H1 (cell line): ENCODE measurements around the gene HERC4. TPM values are rescaled to one million over a fixed set of nuclear protein-coding genes. Genes with fewer than 3 reads are reported as not detected.

Experiments
- CTCF ChIA-PET: fragments of 300-600 bp; sonication (Branson Sonifier 250); formaldehyde crosslinking; loops from one replicate; lab custom pipeline; 2021; ENCODE audit not compliant: partially characterized antibody; lab: Charles Lee
- POLR2A ChIA-PET: fragments of 300-600 bp; sonication (Branson Sonifier 250); formaldehyde crosslinking; loops from one replicate; lab custom pipeline; 2021; ENCODE audit warnings: inconsistent platforms; ENCODE audit not compliant: partially characterized antibody; lab: Charles Lee
- DNase-seq, 2 experiments: peaks; one replicate each; pipeline versions ENCODE4 v3.0.0 to v3.0.0-alpha.2; 2010 to 2022; ENCODE audit warnings: low spot score in 2 of 2, low read depth in 1 of 2, mixed read lengths in 1 of 2
- FAIRE-seq: peaks from 2 replicates; lab custom pipeline; 2011; peaks lifted over from hg19 to GRCh38; lab: Jason Lieb, UNC
- H2AFZ ChIP-seq: 2 replicates; pipeline ENCODE4 v1.8.1; 2012; ENCODE audit warnings: low read length, inconsistent platforms
- H2AK5ac ChIP-seq: 2 replicates; pipeline ENCODE4 v1.6.1; 2013; ENCODE audit warnings: low read depth, low read length
- H2BK120ac ChIP-seq: replicated peaks from 2 replicates; pipeline ENCODE3; 2013; ENCODE audit warnings: low read depth, low read length, inconsistent platforms
- H2BK12ac ChIP-seq: 2 replicates; pipeline ENCODE4 v1.6.1; 2013; ENCODE audit warnings: low read depth, low read length
- H2BK15ac ChIP-seq: 2 replicates; pipeline ENCODE4 v1.6.1; 2013; ENCODE audit warnings: low read length
- H2BK20ac ChIP-seq: 2 replicates; pipeline ENCODE4 v1.6.1; 2013; ENCODE audit warnings: low read length
- H2BK5ac ChIP-seq: 2 replicates; pipeline ENCODE4 v1.6.1; 2013; ENCODE audit warnings: low read depth, low read length
- H3K14ac ChIP-seq: 2 replicates; pipeline ENCODE4 v1.6.1; 2013; ENCODE audit warnings: inconsistent platforms; ENCODE audit not compliant: insufficient read length
- H3K18ac ChIP-seq: 2 replicates; pipeline ENCODE4 v1.6.1; 2013; ENCODE audit warnings: low read length; ENCODE audit errors: extremely low read depth
- H3K23ac ChIP-seq: 2 replicates; pipeline ENCODE4 v1.6.1; 2013; ENCODE audit warnings: inconsistent platforms; ENCODE audit not compliant: insufficient read length
- H3K23me2 ChIP-seq: 2 replicates; pipeline ENCODE4 v1.6.1; 2013; ENCODE audit warnings: low read depth, low read length
- H3K27ac ChIP-seq: 2 replicates; pipeline ENCODE4 v1.6.1; 2011; ENCODE audit warnings: low read depth, low read length, inconsistent platforms
- H3K27me3 ChIP-seq, 4 experiments: replicated peaks in 1 of 4; 1 replicate in 1 of 4; 2 replicates in 3 of 4; pipeline versions ENCODE4 v1.6.1 to v1.8.1; 2011 to 2013; ENCODE audit warnings: low read length in 3 of 4, mild to moderate bottlenecking in 3 of 4, inconsistent platforms in 2 of 4, mixed read lengths in 2 of 4, moderate library complexity in 1 of 4; ENCODE audit not compliant: control insufficient read depth in 3 of 4, insufficient read depth in 3 of 4; ENCODE audit errors: extremely low read depth in 1 of 4
- H3K36me3 ChIP-seq, 4 experiments: 2 replicates each; pipeline versions ENCODE4 v1.6.1 to v1.8.1; 2011 to 2013; ENCODE audit warnings: mild to moderate bottlenecking in 4 of 4, low read length in 3 of 4, moderate library complexity in 2 of 4, control low read depth in 1 of 4, inconsistent platforms in 1 of 4; ENCODE audit not compliant: insufficient read depth in 4 of 4, control insufficient read depth in 2 of 4
- H3K4ac ChIP-seq: replicated peaks from 2 replicates; pipeline ENCODE3; 2013; ENCODE audit warnings: low read length, low read depth, mixed read lengths, inconsistent platforms; ENCODE audit not compliant: insufficient read length
- H3K4me1 ChIP-seq, 4 experiments: replicated peaks in 1 of 4; 1 replicate in 1 of 4; 2 replicates in 3 of 4; pipeline versions ENCODE4 v1.6.1 to v1.8.1; 2011 to 2013; ENCODE audit warnings: low read length in 3 of 4, inconsistent platforms in 2 of 4, mixed read lengths in 1 of 4; ENCODE audit not compliant: insufficient read depth in 4 of 4, control insufficient read depth in 3 of 4
- H3K4me2 ChIP-seq, 2 experiments: 2 replicates each; pipeline versions ENCODE4 v1.6.1 to v1.8.1; 2011 to 2013; ENCODE audit warnings: low read depth in 2 of 2, low read length in 2 of 2, control low read depth in 1 of 2, inconsistent platforms in 1 of 2, mild to moderate bottlenecking in 1 of 2; ENCODE audit not compliant: insufficient read depth in 1 of 2
- H3K4me3 ChIP-seq, 4 experiments: fragments of 200-600, 300-600 bp in 1 of 4; sonication (generic), shearing (Covaris generic), sonication (Bioruptor Twin) in 1 of 4; 2 replicates each; pipeline versions ENCODE4 v1.5.1 to v1.8.1; 2011 to 2016; ENCODE audit warnings: low read length in 4 of 4, low read depth in 3 of 4, control low read depth in 2 of 4, inconsistent platforms in 2 of 4, mild to moderate bottlenecking in 2 of 4, mixed read lengths in 1 of 4, moderate library complexity in 1 of 4; ENCODE audit not compliant: insufficient read depth in 2 of 4; ENCODE audit errors: extremely low read depth in 1 of 4
- H3K56ac ChIP-seq: replicated peaks from 2 replicates; pipeline ENCODE3; 2013; ENCODE audit warnings: low read depth, mild to moderate bottlenecking, mixed read lengths, low read length, inconsistent platforms; ENCODE audit not compliant: insufficient read length
- H3K79me1 ChIP-seq: 2 replicates; pipeline ENCODE4 v1.6.1; 2013; ENCODE audit warnings: low read depth, low read length, control low read depth
- H3K79me2 ChIP-seq, 2 experiments: 2 replicates each; pipeline versions ENCODE4 v1.6.1 to v1.8.1; 2012 to 2013; ENCODE audit warnings: low read length in 2 of 2, mild to moderate bottlenecking in 2 of 2, inconsistent platforms in 1 of 2; ENCODE audit not compliant: insufficient read depth in 2 of 2, control insufficient read depth in 1 of 2
- H3K9ac ChIP-seq, 4 experiments: replicated peaks in 1 of 4; 1 replicate in 1 of 4; 2 replicates in 3 of 4; pipeline versions ENCODE4 v1.6.1 to v1.8.1; 2011 to 2013; ENCODE audit warnings: low read depth in 3 of 4, low read length in 3 of 4, control low read depth in 2 of 4, mild to moderate bottlenecking in 2 of 4, moderate library complexity in 2 of 4, inconsistent platforms in 1 of 4; ENCODE audit errors: extremely low read depth in 1 of 4
- H3K9me3 ChIP-seq, 2 experiments: 2 replicates each; pipeline versions ENCODE4 v1.6.1 to v1.8.1; 2012 to 2013; ENCODE audit warnings: mild to moderate bottlenecking in 2 of 2, moderate library complexity in 2 of 2, control low read depth in 1 of 2, inconsistent platforms in 1 of 2, low read depth in 1 of 2, low read length in 1 of 2, mixed read lengths in 1 of 2; ENCODE audit not compliant: insufficient read depth in 2 of 2
- H4K20me1 ChIP-seq, 2 experiments: replicated peaks in 1 of 2; 2 replicates each; pipeline versions ENCODE3 to v1.8.1; 2011 to 2013; ENCODE audit warnings: inconsistent platforms in 2 of 2, low read length in 2 of 2, mild to moderate bottlenecking in 1 of 2; ENCODE audit not compliant: insufficient read depth in 2 of 2, control insufficient read depth in 1 of 2
- H4K5ac ChIP-seq: 2 replicates; pipeline ENCODE4 v1.6.1; 2013; ENCODE audit warnings: low read length, low read depth, mixed read lengths, inconsistent platforms; ENCODE audit not compliant: insufficient read length
- H4K8ac ChIP-seq: 2 replicates; pipeline ENCODE4 v1.8.0; 2013; ENCODE audit warnings: mild to moderate bottlenecking, moderate library complexity, low read length, inconsistent platforms; ENCODE audit not compliant: insufficient read depth; ENCODE audit errors: extremely low read depth
- H4K91ac ChIP-seq: replicated peaks from 2 replicates; pipeline ENCODE3; 2013; ENCODE audit warnings: low read length, mixed read lengths, inconsistent platforms; ENCODE audit not compliant: insufficient read length
- ASH2L ChIP-seq: fragments of 200-600, 300-600 bp; sonication (generic); IDR thresholded peaks from one replicate; pipeline ENCODE4 v1.7.1; 2017; ENCODE audit warnings: low read length
- ATF2 ChIP-seq: IDR thresholded peaks from 2 replicates; pipeline ENCODE4 v1.6.1; 2012; ENCODE audit warnings: low read length, inconsistent platforms
- ATF3 ChIP-seq: IDR thresholded peaks from 2 replicates; pipeline ENCODE4 v1.6.1; 2011; ENCODE audit warnings: low read depth, mild to moderate bottlenecking, low read length; ENCODE audit not compliant: insufficient read depth
- CTBP2 ChIP-seq: IDR thresholded peaks from 2 replicates; pipeline ENCODE4 v1.7.0; 2011; ENCODE audit warnings: borderline replicate concordance, mild to moderate bottlenecking, moderate library complexity, mixed read lengths, low read length; ENCODE audit not compliant: insufficient read depth, insufficient read length
- E2F6 ChIP-seq: IDR thresholded peaks from 2 replicates; pipeline ENCODE4 v1.6.1; 2012; ENCODE audit warnings: inconsistent platforms
- EP300 ChIP-seq, 2 experiments: IDR thresholded peaks; 1 replicate in 1 of 2; 2 replicates in 1 of 2; pipeline ENCODE4 v1.6.1; 2011 to 2012; ENCODE audit warnings: low read depth in 2 of 2, low read length in 2 of 2, mild to moderate bottlenecking in 2 of 2, borderline replicate concordance in 1 of 2, inconsistent platforms in 1 of 2, moderate library complexity in 1 of 2
- KDM5A ChIP-seq: fragments of 200-600 bp; IDR thresholded peaks from 2 replicates; pipeline ENCODE4 v1.7.1; 2012; ENCODE audit warnings: mild to moderate bottlenecking, low read length, inconsistent platforms, mixed read lengths
- POU5F1 ChIP-seq: IDR thresholded peaks from 2 replicates; pipeline ENCODE4 v1.6.1; 2011; ENCODE audit warnings: low read depth, mild to moderate bottlenecking, low read length, moderate library complexity
- SIN3A ChIP-seq, 2 experiments: IDR thresholded peaks in 1 of 2; conservative IDR thresholded peaks in 1 of 2; 2 replicates each; pipeline ENCODE4 v1.6.1; 2011 to 2012; ENCODE audit warnings: low read length in 2 of 2, improper control_type of control experiment in 1 of 2, low read depth in 1 of 2, mild to moderate bottlenecking in 1 of 2
- TAF7 ChIP-seq: optimal IDR thresholded peaks from 2 replicates; pipeline ENCODE3; 2011; ENCODE audit warnings: low read depth, mild to moderate bottlenecking, inconsistent platforms, low read length, moderate library complexity, borderline replicate concordance
- WGBS, 2 experiments: shearing (Covaris generic) in 1 of 2; methylation state at CpG; one replicate each; pipeline versions ENCODE4 v1.1.6 to v1.1.7; 2013 to 2015; ENCODE audit warnings: low lambda C conversion rate in 2 of 2, mixed read lengths in 2 of 2, inconsistent platforms in 1 of 2, low coverage in 1 of 2, missing lambda C conversion rate in 1 of 2; ENCODE audit not compliant: insufficient replicate concordance in 2 of 2, insufficient coverage in 1 of 2, insufficient read length in 1 of 2; ENCODE audit errors: extremely low coverage in 1 of 2, missing lambda C conversion rate in 1 of 2; 5-methylcytosine and 5-hydroxymethylcytosine counted together
- polyA plus RNA-seq, 7 experiments: library from polyadenylated mRNA; depleted of rRNA in 3 of 7; stranded (reverse) in 5 of 7; unstranded in 2 of 7; fragments of >200 nt in 5 of 7; fragments of 200-250 nt in 2 of 7; gene quantifications; 1 replicate in 5 of 7; 2 replicates in 1 of 7; 4 replicates in 1 of 7; pipeline versions ENCODE4 v1.2.1 to v1.2.3, GENCODE V29; 2011 to 2013; ENCODE audit warnings: missing spikeins in 2 of 7, mixed read lengths in 2 of 7
- total RNA-seq: library from RNA; stranded (reverse); fragmentation: NEBNext Ultra II Directional; extraction: Animal tissue kit (Norgen Biotek cat#: 25700); gene quantifications from 2 replicates; pipeline ENCODE4 v1.2.1, GENCODE V29; 2021

HERC4 gene
- total and polyA plus RNA-seq, 2 of the 8 experiments (the other 6 are each of a cell fraction or from before 2014, with no cell fraction given): 7.5 to 44.0 TPM

- no peak for DNase-seq
- WGBS, 2 experiments: 91% methylated on average over 2 of the region's 2 CpGs; no CpG with 5 or more reads in 1 of the 2 experiments
- CTCF ChIA-PET: interaction anchor here (2.2 kb wide), 1 partner anchor 160 kb away, joined by 4 read pairs; no protein-coding TSS in a partner anchor
- no peak for TF ChIP-seq ATF2
- no peak for TF ChIP-seq POU5F1
- TF ChIP-seq EP300 (IDR thresholded peaks at IDR 0.05; ENCODE audit: borderline replicate concordance in 1 of 2, low read depth in 2 of 2, low read length in 2 of 2): no peak
- TF ChIP-seq E2F6: no peak
- no peak for TF ChIP-seq ATF3
- TF ChIP-seq KDM5A: no peak
- no peak for TF ChIP-seq SIN3A (conservative IDR thresholded peaks at IDR 0.05 in 1 of 2, IDR thresholded peaks at IDR 0.05 in 1 of 2; ENCODE audit: low read depth in 1 of 2, low read length in 2 of 2)
- TF ChIP-seq ASH2L: no peak
- TF ChIP-seq TAF7: no peak
- TF ChIP-seq CTBP2: no peak
Measured at GRCh38 chr10:68052463-68052862, 22.6 kb downstream of the HERC4 start.

More at GRCh38 chr10:68052463-68052862, 22.6 kb downstream of the HERC4 start:
- Histone ChIP-seq H4K91ac (no peak overlapping the region), H2BK12ac (no peak overlapping the region), H4K8ac (no peak overlapping the region), H2BK120ac (no peak overlapping the region), H3K9ac (no peak overlapping the region), H3K4me3 (no peak overlapping the region), H3K18ac (no peak overlapping the region), H2AK5ac (no peak overlapping the region), H4K20me1 (peaks cover 0 to 1% of the 10 kb centered on the region in 2 experiments), H3K4me1 (no peaks in the 10 kb centered on the region), H2AFZ (no peak overlapping the region), H3K27me3 (no peaks in the 10 kb centered on the region), H2BK15ac (no peak overlapping the region), H3K9me3 (no peaks in the 10 kb centered on the region), H3K27ac (no peak overlapping the region), H3K23me2 (no peaks in the 10 kb centered on the region), H3K23ac (no peak overlapping the region), H3K56ac (no peak overlapping the region), H3K4me2 (no peak overlapping the region), H3K4ac (no peak overlapping the region), H3K36me3 (no peaks in the 10 kb centered on the region; a peak in 1 of 8 replicates), H3K79me2 (peaks cover 0 to 9% of the 10 kb centered on the region in 2 experiments; a peak in 2 of 4 replicates), H3K79me1 (no peaks in the 10 kb centered on the region; the same call in 1 of the 2 replicates), H2BK5ac (no peak overlapping the region), H4K5ac (no peak overlapping the region), H2BK20ac (no peak overlapping the region), H3K14ac (no peak overlapping the region)
- no peak for FAIRE-seq
- POLR2A ChIA-PET: interaction anchor here (0.6 kb wide), 1 partner anchor 131 kb away, joined by 3 read pairs; no protein-coding TSS in a partner anchor
